ENCODE data around the gene PTPN1.

Gene PTPN1

GRCh38 chr20:50516180-50516934, 6.2 kb downstream of the PTPN1 start:
- Mint-ChIP-seq H3K27ac (peak overlapping the region; percentile 69 to 98), H3K4me1 (peaks cover 94% of the 10 kb centered on the region), H3K4me3 (peak overlapping the region; percentile 63 to 72), H3K9me3 (no peaks in the 10 kb centered on the region), H3K27me3 (no peaks in the 10 kb centered on the region)
- ATAC-seq (peak; percentile 19), DNase-seq (no peak)

GRCh38 chr20:50516935-50517816, 7.0 kb downstream of the PTPN1 start:
- Mint-ChIP-seq H3K27ac (peak overlapping the region; percentile 94 to 98), H3K4me1 (peaks cover 100% of the 10 kb centered on the region), H3K4me3 (peak overlapping the region; percentile 74 to 95), H3K9me3 (no peaks in the 10 kb centered on the region), H3K27me3 (no peaks in the 10 kb centered on the region)
- no peak for DNase-seq
- ATAC-seq = no peak

- H3K4me3 Mint-ChIP-seq = peak overlapping the region; percentile 74 to 95
- H3K4me1 Mint-ChIP-seq = peaks cover 98% of the 10 kb centered on the region
- no peaks in the 10 kb centered on the region for H3K27me3 Mint-ChIP-seq
- no peaks in the 10 kb centered on the region for H3K9me3 Mint-ChIP-seq
- ATAC-seq (no peak), DNase-seq (no peak)
- H3K27ac Mint-ChIP-seq = peak overlapping the region; percentile 94 to 98
Measured at GRCh38 chr20:50517817-50518154, 7.6 kb downstream of the PTPN1 start.

- Mint-ChIP-seq H3K4me1 (peaks cover 98% of the 10 kb centered on the region), H3K27me3 (no peaks in the 10 kb centered on the region), H3K27ac (peak overlapping the region; percentile 94 to 98), H3K4me3 (peak overlapping the region; percentile 74 to 95), H3K9me3 (no peaks in the 10 kb centered on the region)
- peak; percentile 40 for ATAC-seq
- DNase-seq = no peak
Measured at GRCh38 chr20:50518270-50518721, 8.1 kb downstream of the PTPN1 start.

- ATAC-seq (peak; percentile 78), DNase-seq (peak; percentile 18 to 64)
- peak overlapping the region; percentile 74 to 95 for H3K4me3 Mint-ChIP-seq
- peaks cover 98% of the 10 kb centered on the region for H3K4me1 Mint-ChIP-seq
- H3K27ac Mint-ChIP-seq = peak overlapping the region; percentile 87 to 94
- H3K27me3 Mint-ChIP-seq = no peaks in the 10 kb centered on the region
- H3K9me3 Mint-ChIP-seq = no peaks in the 10 kb centered on the region
Measured at GRCh38 chr20:50519036-50519762, 9.0 kb downstream of the PTPN1 start.

GRCh38 chr20:50520222-50520880, 10.2 kb downstream of the PTPN1 start:
- Mint-ChIP-seq H3K4me1 (peaks cover 87% of the 10 kb centered on the region), H3K27ac (peak overlapping the region; percentile 91 to 94), H3K4me3 (peak overlapping the region; percentile 74 to 95), H3K9me3 (no peaks in the 10 kb centered on the region), H3K27me3 (no peaks in the 10 kb centered on the region)
- DNase-seq = peak; percentile 16 to 62
- ATAC-seq = peak; percentile 72

- Mint-ChIP-seq H3K9me3 (no peaks in the 10 kb centered on the region), H3K27ac (peak overlapping the region; percentile 22 to 53), H3K4me1 (peaks cover 77% of the 10 kb centered on the region), H3K4me3 (no peak overlapping the region), H3K27me3 (no peaks in the 10 kb centered on the region)
- DNase-seq (no peak), ATAC-seq (no peak)
Measured at GRCh38 chr20:50521221-50522052, 11.3 kb downstream of the PTPN1 start.

GRCh38 chr20:50522053-50522674, 12.0 kb downstream of the PTPN1 start:
- no peak overlapping the region for H3K4me3 Mint-ChIP-seq

GRCh38 chr20:50523552-50524167, 13.5 kb downstream of the PTPN1 start:
- no peak for ATAC-seq
- peaks cover 54% of the 10 kb centered on the region for H3K4me1 Mint-ChIP-seq
- DNase-seq = no peak
- H3K27ac Mint-ChIP-seq = peak overlapping the region; percentile 10 to 45
- H3K27me3 Mint-ChIP-seq = no peaks in the 10 kb centered on the region
- H3K9me3 Mint-ChIP-seq = no peaks in the 10 kb centered on the region
- peak overlapping the region; percentile 22 to 49 for H3K4me3 Mint-ChIP-seq

More at GRCh38 chr20:50522053-50522674, 12.0 kb downstream of the PTPN1 start:
- H3K9me3 Mint-ChIP-seq = no peaks in the 10 kb centered on the region
- H3K27ac Mint-ChIP-seq = no peak overlapping the region
- no peaks in the 10 kb centered on the region for H3K27me3 Mint-ChIP-seq
- DNase-seq (no peak), ATAC-seq (no peak)
- peaks cover 69% of the 10 kb centered on the region for H3K4me1 Mint-ChIP-seq

- H3K4me1 Mint-ChIP-seq = peaks cover 34% of the 10 kb centered on the region
- no peak overlapping the region for H3K27ac Mint-ChIP-seq
- DNase-seq (no peak), ATAC-seq (no peak)
- no peak overlapping the region for H3K4me3 Mint-ChIP-seq
- H3K9me3 Mint-ChIP-seq = no peaks in the 10 kb centered on the region
- H3K27me3 Mint-ChIP-seq = no peaks in the 10 kb centered on the region
Measured at GRCh38 chr20:50525681-50526080, 15.5 kb downstream of the PTPN1 start.

GRCh38 chr20:50526403-50526989, 16.3 kb downstream of the PTPN1 start:
- Mint-ChIP-seq H3K4me3 (no peak overlapping the region), H3K4me1 (peaks cover 33% of the 10 kb centered on the region), H3K27ac (no peak overlapping the region), H3K9me3 (no peaks in the 10 kb centered on the region), H3K27me3 (no peaks in the 10 kb centered on the region)
- ATAC-seq (no peak), DNase-seq (no peak)

GRCh38 chr20:50527068-50527605, 17.0 kb downstream of the PTPN1 start:
- Mint-ChIP-seq H3K4me1 (peaks cover 33% of the 10 kb centered on the region), H3K27me3 (no peaks in the 10 kb centered on the region), H3K9me3 (no peaks in the 10 kb centered on the region), H3K4me3 (no peak overlapping the region), H3K27ac (no peak overlapping the region)
- no peak for ATAC-seq
- DNase-seq = no peak

- Mint-ChIP-seq H3K4me1 (peaks cover 35% of the 10 kb centered on the region), H3K4me3 (no peak overlapping the region)
Measured at GRCh38 chr20:50528129-50528528, 17.9 kb downstream of the PTPN1 start.

More at GRCh38 chr20:50528129-50528528, 17.9 kb downstream of the PTPN1 start:
- Mint-ChIP-seq H3K27me3 (no peaks in the 10 kb centered on the region), H3K27ac (no peak overlapping the region), H3K9me3 (no peaks in the 10 kb centered on the region)
- peak; percentile 32 for ATAC-seq
- DNase-seq = no peak
